Nephron (organoid): ENCODE measurements around the gene TLN1.

Source experiments
- H3K27ac Mint-ChIP-seq, 3 experiments: 2 replicates each; pipeline ENCODE4 v1.8.0; 2020; ENCODE audit warnings: mixed read lengths in 3 of 3, mild to moderate bottlenecking in 2 of 3, moderate library complexity in 1 of 3
- H3K27me3 Mint-ChIP-seq: 2 replicates; pipeline ENCODE4 v1.8.0; 2021; ENCODE audit warnings: low read depth, mild to moderate bottlenecking, moderate library complexity, mixed read lengths
- H3K36me3 Mint-ChIP-seq: 2 replicates; pipeline ENCODE4 v1.8.0; 2020; ENCODE audit warnings: low read depth, mixed read lengths
- H3K4me1 Mint-ChIP-seq: 2 replicates; pipeline ENCODE4 v1.8.0; 2020; ENCODE audit warnings: mixed read lengths
- H3K4me3 Mint-ChIP-seq, 3 experiments: 2 replicates each; pipeline ENCODE4 v1.8.0; 2020; ENCODE audit warnings: mild to moderate bottlenecking in 3 of 3, mixed read lengths in 3 of 3, moderate library complexity in 2 of 3
- H3K9me3 Mint-ChIP-seq: 2 replicates; pipeline ENCODE4 v1.8.0; 2020; ENCODE audit warnings: mixed read lengths
- CTCF ChIP-seq, 3 experiments: fragments of 200-600 bp; sonication (generic); IDR thresholded peaks; one replicate each; pipeline ENCODE4 v1.5.0; 2021; ENCODE audit warnings: antibody characterized with exemption in 3 of 3; ENCODE audit not compliant: unreplicated experiment in 3 of 3

TLN1 gene

GRCh38 chr9:35745569-35745968, 13.6 kb upstream of the TLN1 start:
- Mint-ChIP-seq H3K36me3 (peaks cover 46% of the 10 kb centered on the region), H3K9me3 (no peaks in the 10 kb centered on the region), H3K4me1 (peaks cover 40% of the 10 kb centered on the region), H3K27ac (peak overlapping the region; percentile 2 to 42 (median 20)), H3K27me3 (no peaks in the 10 kb centered on the region), H3K4me3 (peak overlapping the region; percentile 78 to 93 (median 84))
- TF ChIP-seq CTCF (IDR thresholded peaks at IDR 0.05; ENCODE audit: unreplicated experiment in 3 of 3): no peak

GRCh38 chr9:35743880-35744518, 12.0 kb upstream of the TLN1 start:
- Mint-ChIP-seq H3K36me3 (peaks cover 59% of the 10 kb centered on the region), H3K27me3 (no peaks in the 10 kb centered on the region), H3K4me3 (no peak overlapping the region), H3K9me3 (no peaks in the 10 kb centered on the region), H3K4me1 (peaks cover 34% of the 10 kb centered on the region), H3K27ac (no peak overlapping the region)
- no peak for TF ChIP-seq CTCF (IDR thresholded peaks at IDR 0.05; ENCODE audit: unreplicated experiment in 3 of 3)

- no peak for TF ChIP-seq CTCF (IDR thresholded peaks at IDR 0.05; ENCODE audit: unreplicated experiment in 3 of 3)
- Mint-ChIP-seq H3K36me3 (peaks cover 64% of the 10 kb centered on the region), H3K27ac (peak overlapping the region in 1 of 3 experiments; percentile 40), H3K27me3 (no peaks in the 10 kb centered on the region), H3K9me3 (no peaks in the 10 kb centered on the region), H3K4me3 (peak overlapping the region in 2 of 3 experiments; percentile 28 to 56), H3K4me1 (peaks cover 34% of the 10 kb centered on the region)
Observed at GRCh38 chr9:35743452-35743851, 11.5 kb upstream of the TLN1 start.

GRCh38 chr9:35741740-35742139, 9.7 kb upstream of the TLN1 start:
- H3K27ac Mint-ChIP-seq: no peak overlapping the region
- no peaks in the 10 kb centered on the region for H3K27me3 Mint-ChIP-seq
- peaks cover 70% of the 10 kb centered on the region for H3K36me3 Mint-ChIP-seq
- TF ChIP-seq CTCF (IDR thresholded peaks at IDR 0.05; ENCODE audit: unreplicated experiment in 3 of 3): no peak
- H3K9me3 Mint-ChIP-seq: no peaks in the 10 kb centered on the region
- H3K4me1 Mint-ChIP-seq: peaks cover 19% of the 10 kb centered on the region
- H3K4me3 Mint-ChIP-seq: no peak overlapping the region

GRCh38 chr9:35740243-35740642, 8.2 kb upstream of the TLN1 start:
- Mint-ChIP-seq H3K4me3 (no peak overlapping the region), H3K4me1 (peaks cover 5% of the 10 kb centered on the region), H3K27me3 (no peaks in the 10 kb centered on the region), H3K9me3 (no peaks in the 10 kb centered on the region), H3K36me3 (peaks cover 71% of the 10 kb centered on the region), H3K27ac (no peak overlapping the region)
- TF ChIP-seq CTCF (IDR thresholded peaks at IDR 0.05; ENCODE audit: unreplicated experiment in 3 of 3): no peak

- no peak overlapping the region for H3K4me3 Mint-ChIP-seq
- H3K27me3 Mint-ChIP-seq: no peaks in the 10 kb centered on the region
- H3K4me1 Mint-ChIP-seq: peaks cover 5% of the 10 kb centered on the region
- TF ChIP-seq CTCF (IDR thresholded peaks at IDR 0.05; ENCODE audit: unreplicated experiment in 3 of 3): no peak
- H3K36me3 Mint-ChIP-seq: peaks cover 69% of the 10 kb centered on the region
- no peak overlapping the region for H3K27ac Mint-ChIP-seq
- H3K9me3 Mint-ChIP-seq: no peaks in the 10 kb centered on the region
Observed at GRCh38 chr9:35738924-35739323, 6.9 kb upstream of the TLN1 start.
